ENCODE measurements around the gene CENPL. TPM values are rescaled to one million over a fixed set of nuclear protein-coding genes. Genes with fewer than 3 reads are reported as not detected.
A peak's percentile ranks its signal among the peaks of the same experiment; 100 is the strongest.
"Not testable (repeated sequence)": the region's sequence is repeated elsewhere in the genome, so short reads cannot be mapped to it uniquely, and the experiment has no call there.

Gene CENPL
- polyA plus RNA-seq, 3 donors from 2014 or later: 7.1 to 10.5 (median 9.4) TPM

DNA sequence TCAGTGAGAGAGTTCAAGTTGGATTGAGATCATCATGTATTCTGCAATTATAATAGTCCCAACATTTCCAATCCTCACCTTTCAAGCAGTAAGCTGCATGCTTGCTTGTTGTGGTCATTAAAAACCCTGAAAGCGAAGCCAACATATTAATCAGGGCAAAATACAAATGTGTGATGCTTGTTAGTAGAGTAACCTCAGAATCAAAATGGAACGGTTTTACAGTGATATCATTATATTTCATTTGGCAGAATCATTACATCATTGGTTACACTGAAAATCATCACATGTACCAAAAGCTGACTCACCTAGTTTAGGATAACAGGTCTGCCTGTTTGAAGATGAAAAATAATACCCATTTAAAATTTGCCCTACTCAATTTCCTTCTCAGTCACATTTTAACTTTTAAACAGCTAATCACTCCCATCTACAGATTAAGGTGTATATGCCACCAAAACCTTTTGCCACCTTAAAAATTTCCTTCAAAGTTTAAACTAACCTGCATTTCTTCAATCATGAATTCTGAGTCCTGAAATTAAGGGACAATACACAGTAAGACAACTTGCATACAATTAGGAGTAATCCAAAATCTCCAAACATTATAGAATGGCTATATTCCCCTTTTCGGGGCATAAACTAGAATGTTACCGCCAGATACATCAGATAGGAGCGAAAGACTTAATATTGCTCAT is 39.6 kb upstream of the CENPL start:
- peak overlapping the region; percentile 24 to 86 (median 41) for H3K27ac Mint-ChIP-seq
- no peaks in the 10 kb centered on the region for H3K9me3 Mint-ChIP-seq
- H3K4me1 Mint-ChIP-seq: peaks cover 39 to 52% of the 10 kb centered on the region in 2 donors
- no peak for DNase-seq
- peak overlapping the region in 2 of 5 donors; percentile 6 to 68 for H3K4me3 Mint-ChIP-seq
- H3K36me3 Mint-ChIP-seq: peaks cover 14 to 37% (median 32%) of the 10 kb centered on the region in 3 donors
- peaks cover 7 to 20% (median 8%) of the 10 kb centered on the region in 3 donors for H3K27me3 Mint-ChIP-seq (ENCODE audit: low read depth in 3 of 3)

DNA sequence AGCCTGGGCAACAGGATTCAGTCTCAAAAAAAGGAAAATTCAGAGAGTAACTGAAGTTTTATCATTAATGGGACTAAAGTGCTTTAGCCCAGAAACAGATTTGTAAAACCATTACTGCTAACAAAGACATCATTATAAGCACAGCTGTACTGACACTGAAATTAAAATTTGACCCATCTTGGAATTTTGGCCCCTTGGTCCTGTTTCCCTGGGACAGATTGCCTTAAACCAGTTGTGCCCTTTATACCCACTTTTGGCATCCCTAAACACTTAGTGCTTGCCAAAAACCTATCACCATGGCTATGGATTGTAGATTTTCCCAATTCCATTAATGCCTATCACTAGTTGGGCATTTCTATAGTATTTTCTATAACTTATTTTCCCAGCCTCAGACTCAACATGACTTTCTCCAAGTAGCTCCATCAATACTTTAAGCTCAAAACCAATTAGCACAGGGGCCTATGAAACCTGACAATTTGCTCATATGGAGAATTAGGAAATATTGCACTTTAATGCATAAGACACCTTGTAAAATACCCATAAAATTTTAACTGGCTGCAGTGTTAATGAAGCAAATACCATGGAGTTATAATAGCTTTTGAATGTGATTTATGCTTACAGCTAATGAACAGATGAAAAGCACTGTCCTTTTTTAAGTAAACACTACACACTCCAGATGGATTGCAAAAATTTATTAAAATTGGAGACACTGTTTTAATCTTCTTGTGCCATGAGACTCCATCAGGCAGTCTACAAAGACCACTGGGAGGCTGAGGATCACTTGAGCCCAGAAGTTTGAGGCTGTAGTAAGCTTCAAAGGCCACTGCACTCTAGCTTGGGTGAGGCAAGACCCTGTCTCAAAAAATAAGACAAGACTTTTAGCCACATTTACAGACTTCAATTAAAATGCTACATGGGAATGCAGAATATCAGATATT is 38.8 kb upstream of the CENPL start:
- peaks cover 7 to 15% (median 8%) of the 10 kb centered on the region in 3 donors for H3K27me3 Mint-ChIP-seq (ENCODE audit: low read depth in 3 of 3)
- peak overlapping the region in 5 of 6 donors; percentile 18 to 86 (median 30) for H3K27ac Mint-ChIP-seq
- H3K36me3 Mint-ChIP-seq: peaks cover 14 to 37% (median 32%) of the 10 kb centered on the region in 3 donors
- no peak for DNase-seq
- H3K4me3 Mint-ChIP-seq: peak overlapping the region in 1 of 5 donors; percentile 18
- H3K9me3 Mint-ChIP-seq: no peaks in the 10 kb centered on the region
- peaks cover 31 to 44% of the 10 kb centered on the region in 2 donors for H3K4me1 Mint-ChIP-seq

DNA sequence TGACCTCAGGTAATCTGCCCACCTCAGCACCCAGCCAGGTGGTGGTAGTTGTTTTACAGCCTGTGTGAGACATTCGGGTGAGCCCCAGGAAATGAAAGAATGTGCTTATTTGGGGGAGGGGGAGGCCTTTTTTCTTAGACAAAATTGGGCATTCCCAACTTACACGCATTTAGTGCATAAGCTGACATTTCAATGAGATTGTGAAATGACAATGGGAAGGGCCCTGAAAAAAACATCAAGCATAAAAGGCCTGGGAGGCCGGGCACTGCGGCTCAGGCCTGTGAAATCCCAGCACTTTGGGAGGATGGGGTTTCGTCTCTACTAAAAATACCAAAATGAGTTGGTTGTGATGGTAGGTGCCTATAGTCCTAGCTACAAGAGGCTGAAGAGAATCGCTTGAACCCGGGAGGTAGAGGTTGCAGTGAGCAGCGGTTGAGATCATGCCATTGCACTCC is 38.1 kb upstream of the CENPL start:
- Mint-ChIP-seq H3K4me1 (peaks cover 31 to 44% of the 10 kb centered on the region in 2 donors), H3K27ac (peak overlapping the region in 1 of 6 donors; percentile 60), H3K36me3 (peaks cover 19 to 42% (median 35%) of the 10 kb centered on the region in 3 donors), H3K9me3 (no peaks in the 10 kb centered on the region), H3K27me3 (ENCODE audit: low read depth in 3 of 3) (peaks cover 4 to 13% (median 4%) of the 10 kb centered on the region in 3 donors), H3K4me3 (no peak overlapping the region)
- DNase-seq: no peak

DNA sequence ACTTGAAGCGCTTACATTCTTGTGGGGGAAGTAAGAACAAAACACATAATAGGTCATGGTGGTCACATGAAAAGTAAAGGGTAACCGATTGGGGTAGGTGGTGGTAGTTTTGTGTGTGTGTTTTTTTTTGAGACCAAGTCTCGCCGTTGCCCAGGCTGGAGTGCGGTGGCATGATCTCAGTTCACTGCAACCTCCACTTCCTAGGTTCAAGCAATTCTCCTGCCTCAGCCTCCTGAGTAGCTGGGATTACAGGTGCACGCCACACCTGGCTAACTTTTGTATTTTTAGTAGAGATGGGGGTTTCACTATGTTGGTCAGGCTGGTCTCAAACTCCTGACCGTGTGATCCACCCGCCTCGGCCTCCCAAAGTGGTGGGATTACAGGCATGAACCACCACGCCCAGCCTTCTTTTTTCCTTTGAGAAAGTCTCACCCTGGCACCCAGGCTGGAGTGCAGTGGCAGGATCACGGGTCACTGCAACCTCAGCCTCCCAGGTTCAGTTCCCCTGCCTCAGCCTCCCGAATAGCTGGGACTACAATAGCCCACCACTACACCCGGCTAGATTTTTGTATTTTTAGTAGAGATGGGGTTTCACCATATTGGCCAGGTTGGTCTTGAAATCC is 37.6 kb upstream of the CENPL start:
- H3K27ac Mint-ChIP-seq: peak overlapping the region in 2 of 6 donors; percentile 53 to 69
- not testable (repeated sequence) for H3K4me3 Mint-ChIP-seq; DNase-seq; H3K9me3 Mint-ChIP-seq; H3K27me3 Mint-ChIP-seq (ENCODE audit: low read depth in 3 of 3)
- peaks cover 29 to 40% of the 10 kb centered on the region in 2 donors for H3K4me1 Mint-ChIP-seq
- H3K36me3 Mint-ChIP-seq: peaks cover 20 to 47% (median 38%) of the 10 kb centered on the region in 3 donors

DNA sequence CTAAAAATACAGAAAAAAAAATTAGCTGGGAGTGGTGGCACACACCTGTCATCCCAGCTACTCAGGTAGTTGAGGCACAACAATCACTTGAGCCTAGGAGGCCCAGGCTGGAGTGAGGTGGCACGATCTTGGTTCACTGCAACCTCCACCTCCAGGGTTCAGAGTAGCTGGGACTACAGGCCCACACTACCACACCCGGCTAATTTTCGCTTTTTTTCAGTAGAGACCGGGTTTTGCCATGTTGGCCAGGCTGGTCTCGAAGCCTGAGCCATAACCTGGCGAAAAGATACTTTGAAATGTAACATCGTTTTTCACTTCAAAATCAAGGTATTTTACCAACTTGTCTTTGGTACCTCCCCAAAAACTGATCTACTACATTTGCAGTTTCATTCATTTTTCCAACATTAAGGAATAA is 37.1 kb upstream of the CENPL start:
- Mint-ChIP-seq H3K36me3 (peaks cover 20 to 47% (median 38%) of the 10 kb centered on the region in 3 donors), H3K4me3 (no peak overlapping the region), H3K27me3 (ENCODE audit: low read depth in 3 of 3) (peaks cover 0 to 3% (median 0%) of the 10 kb centered on the region in 3 donors), H3K9me3 (no peaks in the 10 kb centered on the region), H3K4me1 (peaks cover 24 to 35% of the 10 kb centered on the region in 2 donors), H3K27ac (peak overlapping the region in 2 of 6 donors; percentile 53 to 69)
- no peak for DNase-seq

DNA sequence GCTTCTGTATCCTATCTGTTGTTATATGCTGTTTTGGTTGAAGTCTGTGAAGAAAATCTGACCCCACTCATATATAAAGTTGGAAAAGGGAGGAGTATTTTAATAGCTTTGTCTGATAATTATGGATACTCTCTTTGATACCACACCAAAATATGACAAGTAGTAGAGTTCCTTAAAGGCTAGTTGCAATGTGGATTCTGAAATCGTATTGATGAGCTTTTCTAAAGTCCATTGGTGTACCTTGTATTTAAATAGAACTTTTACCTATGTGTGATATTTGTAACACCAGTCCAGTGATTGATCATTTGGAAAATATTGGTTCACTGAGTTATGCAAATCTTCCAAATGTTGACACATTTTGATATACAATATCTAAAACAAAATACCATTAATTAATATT is 35.4 kb upstream of the CENPL start:
- H3K4me3 Mint-ChIP-seq: no peak overlapping the region

DNA sequence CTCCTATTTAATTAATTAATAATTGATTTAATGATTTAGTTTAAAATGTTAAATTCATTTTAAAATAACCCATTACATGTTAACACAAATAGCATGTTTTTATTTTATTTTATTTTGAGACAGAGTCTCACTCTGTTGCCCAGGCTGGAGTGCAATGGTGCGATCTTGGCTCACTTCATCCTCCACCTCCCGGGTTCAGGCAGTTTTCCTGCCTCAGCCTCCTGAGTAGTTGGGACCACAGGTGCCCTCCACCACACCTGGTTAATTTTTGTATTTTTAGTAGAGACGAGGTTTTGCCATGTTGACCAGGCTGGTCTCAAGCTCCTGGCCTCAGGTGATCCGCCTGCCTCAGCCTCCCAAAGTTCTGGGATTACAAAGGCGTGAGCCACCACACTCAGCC is 34.9 kb upstream of the CENPL start:
- peaks cover 4 to 13% of the 10 kb centered on the region in 2 donors for H3K4me1 Mint-ChIP-seq
- not testable (repeated sequence) for DNase-seq; H3K27ac Mint-ChIP-seq; H3K4me3 Mint-ChIP-seq; H3K27me3 Mint-ChIP-seq (ENCODE audit: low read depth in 3 of 3); H3K9me3 Mint-ChIP-seq
- H3K36me3 Mint-ChIP-seq: peaks cover 15 to 42% (median 37%) of the 10 kb centered on the region in 3 donors

More for the DNA sequence above, 35.4 kb upstream of the CENPL start:
- no peaks in the 10 kb centered on the region for H3K9me3 Mint-ChIP-seq
- peak overlapping the region in 1 of 6 donors; percentile 23 for H3K27ac Mint-ChIP-seq
- H3K36me3 Mint-ChIP-seq: peaks cover 17 to 42% (median 36%) of the 10 kb centered on the region in 3 donors
- peaks cover 8 to 19% of the 10 kb centered on the region in 2 donors for H3K4me1 Mint-ChIP-seq
- no peak for DNase-seq
- H3K27me3 Mint-ChIP-seq (ENCODE audit: low read depth in 3 of 3): peaks cover 0 to 3% (median 0%) of the 10 kb centered on the region in 3 donors

DNA sequence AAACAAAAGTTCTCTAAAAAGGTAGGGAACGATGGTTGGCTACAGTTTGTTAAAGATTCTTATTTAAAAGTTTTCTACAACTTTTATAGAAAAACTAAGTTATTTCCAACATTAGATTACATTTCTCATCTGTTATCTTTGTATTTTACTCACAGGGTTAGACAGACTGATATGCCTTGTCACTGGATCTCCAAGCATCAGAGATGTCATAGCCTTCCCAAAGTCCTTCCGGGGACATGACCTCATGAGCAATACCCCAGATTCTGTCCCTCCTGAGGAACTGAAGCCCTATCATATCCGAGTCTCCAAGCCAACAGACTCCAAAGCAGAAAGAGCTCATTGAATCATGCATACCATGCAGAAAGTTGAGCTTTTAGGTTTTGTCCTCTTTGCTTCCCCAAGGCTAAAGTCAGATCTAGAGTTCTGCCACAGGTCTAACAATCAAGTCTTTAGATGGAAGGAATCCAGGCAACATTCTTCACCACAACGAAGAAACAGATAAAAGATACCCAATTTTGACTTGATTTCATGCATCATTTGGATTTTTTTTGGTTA is 32.8 kb upstream of the CENPL start:
- Mint-ChIP-seq H3K27ac (peak overlapping the region in 1 of 6 donors; percentile 26), H3K36me3 (peaks cover 10 to 38% (median 28%) of the 10 kb centered on the region in 3 donors)

DNA sequence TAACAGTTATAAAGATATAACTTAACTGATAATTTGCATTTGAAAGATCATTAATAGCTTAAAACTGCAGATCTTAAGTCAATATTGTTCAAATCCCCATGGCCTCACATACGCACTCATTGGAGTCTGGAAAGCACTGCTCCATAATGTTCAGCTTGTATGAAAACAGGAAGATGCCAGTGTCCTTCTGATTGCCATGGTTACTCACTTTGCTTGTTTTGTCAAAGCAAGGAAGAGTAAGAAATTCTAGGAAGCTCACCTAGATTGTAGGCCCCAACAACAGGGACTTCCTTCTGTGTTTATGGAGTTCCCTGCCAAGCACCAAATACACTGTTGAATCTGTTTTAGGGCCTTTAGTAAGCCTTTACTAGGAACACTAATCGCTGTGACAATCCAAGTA is 32.2 kb upstream of the CENPL start:
- Mint-ChIP-seq H3K27me3 (ENCODE audit: low read depth in 3 of 3) (peaks cover 0 to 3% (median 2%) of the 10 kb centered on the region in 3 donors), H3K9me3 (no peaks in the 10 kb centered on the region), H3K36me3 (peaks cover 10 to 39% (median 29%) of the 10 kb centered on the region in 3 donors), H3K27ac (no peak overlapping the region), H3K4me3 (no peak overlapping the region), H3K4me1 (no peaks in the 10 kb centered on the region)
- DNase-seq: no peak

More for the DNA sequence above, 32.8 kb upstream of the CENPL start:
- H3K27me3 Mint-ChIP-seq (ENCODE audit: low read depth in 3 of 3): peaks cover 0 to 3% (median 2%) of the 10 kb centered on the region in 3 donors
- no peaks in the 10 kb centered on the region for H3K4me1 Mint-ChIP-seq
- DNase-seq: no peak
- H3K9me3 Mint-ChIP-seq: no peaks in the 10 kb centered on the region
- no peak overlapping the region for H3K4me3 Mint-ChIP-seq

DNA sequence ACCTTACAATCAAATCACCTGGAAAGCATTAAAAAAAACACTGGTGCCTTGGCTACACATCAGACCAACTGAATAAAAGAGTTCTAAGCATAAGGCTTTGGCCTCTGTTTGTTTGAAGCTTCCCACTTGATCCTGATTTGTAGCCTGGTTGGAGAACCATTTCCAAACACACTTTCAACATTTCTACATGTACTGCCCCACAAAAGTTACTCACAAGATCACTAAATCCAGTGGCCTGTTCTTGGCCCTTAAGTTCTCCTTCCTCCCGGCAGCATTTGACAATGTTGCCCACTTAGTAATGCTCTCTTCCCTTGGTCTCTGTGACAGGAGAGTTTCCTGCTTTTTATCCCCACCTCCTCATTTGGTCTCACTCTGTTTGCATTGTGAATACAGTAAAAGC is 31.3 kb upstream of the CENPL start:
- no peaks in the 10 kb centered on the region for H3K9me3 Mint-ChIP-seq
- no peak overlapping the region for H3K4me3 Mint-ChIP-seq
- peak overlapping the region in 1 of 6 donors; percentile 18 for H3K27ac Mint-ChIP-seq
- DNase-seq: no peak
- H3K4me1 Mint-ChIP-seq: no peaks in the 10 kb centered on the region
- peaks cover 0 to 2% (median 0%) of the 10 kb centered on the region in 3 donors for H3K27me3 Mint-ChIP-seq (ENCODE audit: low read depth in 3 of 3)
- H3K36me3 Mint-ChIP-seq: peaks cover 10 to 42% (median 28%) of the 10 kb centered on the region in 3 donors

DNA sequence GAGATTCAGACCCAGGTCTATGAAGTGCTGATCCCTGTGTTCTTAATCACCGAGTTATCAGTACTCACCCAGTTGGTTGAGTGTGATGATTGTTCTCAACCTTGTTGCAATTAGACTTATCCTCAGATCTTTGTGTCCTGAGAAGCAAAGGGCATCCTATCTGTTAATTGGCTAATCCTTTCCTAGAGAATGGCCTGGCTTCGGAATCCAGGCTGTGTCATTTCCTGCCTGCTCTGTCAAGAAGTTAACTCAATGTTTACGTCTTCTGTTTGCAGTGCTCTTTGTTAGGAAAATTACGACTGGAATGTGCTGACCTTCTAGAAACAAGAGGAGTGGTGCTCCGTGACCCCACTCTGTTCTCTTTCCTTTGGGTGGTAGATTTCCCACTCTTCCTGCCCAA is 28.4 kb upstream of the CENPL start:
- H3K36me3 Mint-ChIP-seq: peaks cover 8 to 35% (median 21%) of the 10 kb centered on the region in 3 donors
- H3K27ac Mint-ChIP-seq: no peak overlapping the region
- no peaks in the 10 kb centered on the region for H3K4me1 Mint-ChIP-seq
- H3K27me3 Mint-ChIP-seq (ENCODE audit: low read depth in 3 of 3): peaks cover 0 to 2% (median 0%) of the 10 kb centered on the region in 3 donors
- DNase-seq: no peak
- H3K9me3 Mint-ChIP-seq: no peaks in the 10 kb centered on the region
- no peak overlapping the region for H3K4me3 Mint-ChIP-seq

DNA sequence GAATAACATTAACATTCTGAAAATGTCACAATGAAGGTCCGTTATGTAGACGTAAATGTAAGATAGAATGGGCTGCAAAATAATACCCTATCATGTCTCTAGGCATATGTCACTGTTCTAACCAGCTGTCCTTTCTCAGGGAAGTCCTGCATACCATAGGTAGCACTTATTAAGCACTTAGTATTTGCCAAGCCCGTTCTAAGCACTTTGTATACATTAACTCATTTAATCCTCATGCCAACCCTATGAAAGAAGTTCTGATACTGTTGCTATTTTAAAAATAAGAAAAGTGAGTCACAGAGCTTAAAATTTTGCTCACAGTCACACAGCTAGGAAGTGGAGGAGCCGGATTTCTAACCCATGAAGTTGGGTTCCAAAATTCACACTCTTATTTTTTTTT is 27.4 kb upstream of the CENPL start:
- Mint-ChIP-seq H3K4me3 (no peak overlapping the region), H3K27me3 (ENCODE audit: low read depth in 3 of 3) (peaks cover 0 to 2% (median 0%) of the 10 kb centered on the region in 3 donors), H3K36me3 (peaks cover 5 to 27% (median 15%) of the 10 kb centered on the region in 3 donors), H3K9me3 (no peaks in the 10 kb centered on the region), H3K27ac (no peak overlapping the region), H3K4me1 (no peaks in the 10 kb centered on the region)
- no peak for DNase-seq

DNA sequence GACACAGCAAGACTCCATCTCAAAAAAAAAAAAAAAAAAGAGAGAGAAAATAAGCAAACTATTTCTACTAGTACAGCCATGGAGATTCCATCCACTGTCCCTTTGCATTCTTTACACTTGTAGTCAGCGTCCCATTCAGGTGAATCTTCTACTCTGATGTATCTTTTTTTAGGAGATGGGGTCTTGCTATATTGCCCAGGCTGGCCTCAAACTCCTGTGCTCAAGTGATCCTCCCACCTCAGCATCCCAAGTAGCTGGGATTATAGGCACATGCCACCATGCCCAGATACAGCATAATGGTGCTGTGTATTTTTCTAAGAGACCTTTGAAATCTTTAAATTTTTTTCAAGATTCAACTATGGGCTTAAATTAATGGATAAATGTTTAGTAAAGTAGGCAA is 8.1 kb upstream of the CENPL start:
- no peak overlapping the region for H3K4me3 Mint-ChIP-seq
- no peak for DNase-seq
- H3K4me1 Mint-ChIP-seq: peaks cover 0 to 5% of the 10 kb centered on the region in 2 donors
- H3K36me3 Mint-ChIP-seq: peaks cover 12 to 29% (median 13%) of the 10 kb centered on the region in 3 donors
- H3K27me3 Mint-ChIP-seq (ENCODE audit: low read depth in 3 of 3): no peaks in the 10 kb centered on the region
- H3K9me3 Mint-ChIP-seq: no peaks in the 10 kb centered on the region
- H3K27ac Mint-ChIP-seq: no peak overlapping the region
